Urinary bladder (tissue), 4 donors: ENCODE results near the gene CAB39. TPM values are rescaled to one million over a fixed set of nuclear protein-coding genes. Genes with fewer than 3 reads are reported as not detected.
A peak's percentile ranks its signal among the peaks of the same experiment; 100 is the strongest.

Source experiments
- DNase-seq: peaks from one replicate; pipeline ENCODE4 v3.0.0-alpha.2; 2015; ENCODE audit errors: extremely low spot score
- H3K27ac ChIP-seq: one replicate; pipeline ENCODE4 v1.5.1; 2013; ENCODE audit warnings: low read depth, mild to moderate bottlenecking, moderate library complexity
- H3K36me3 ChIP-seq: one replicate; pipeline ENCODE4 v1.6.1; 2013; ENCODE audit warnings: mild to moderate bottlenecking, moderate library complexity; ENCODE audit not compliant: insufficient read depth
- H3K4me1 ChIP-seq: one replicate; pipeline ENCODE4 v1.6.1; 2013; ENCODE audit warnings: mild to moderate bottlenecking, moderate library complexity; ENCODE audit not compliant: insufficient read depth
- H3K4me3 ChIP-seq: one replicate; pipeline ENCODE4 v1.5.1; 2013; ENCODE audit warnings: low read depth, low read length
- WGBS: extraction: QIAGEN DNeasy Blood & Tissue Kit; methylation state at CpG from one replicate; pipeline ENCODE4 v1.1.7; 2013; 5-methylcytosine and 5-hydroxymethylcytosine counted together
- polyA plus RNA-seq: library from polyadenylated mRNA; stranded (reverse); fragments of 200-250 nt; gene quantifications from one replicate; pipeline ENCODE4 v1.2.3, GENCODE V29; 2013
- total RNA-seq: library from RNA; depleted of rRNA; stranded (reverse); fragments of >200 nt; gene quantifications from one replicate; pipeline ENCODE4 v1.2.3, GENCODE V29; 2014
- donor health status: healthy with polysubstance abuse.
- donor health status: healthy.

The CAB39 gene
- total RNA-seq (90.5 TPM), polyA plus RNA-seq (42.9 TPM)

- under 1% methylated on average over 110 of the region's 110 CpGs for WGBS
- peak within 1 kb of the TSS; percentile 93 for H3K27ac ChIP-seq
- H3K4me3 ChIP-seq, result peak within 1 kb of the TSS; percentile 99
- H3K36me3 ChIP-seq, result no peaks in the 10 kb centered on the region
- no peaks in the 10 kb centered on the region for H3K4me1 ChIP-seq
- peak; percentile 70 for DNase-seq
These were observed at the start of gene CAB39 for GRCh38 chr2:230712443-230713330. Gene CAB39, plus strand, starts transcription at chr2:230712842. Its CDS starts 47,160 bp downstream, at chr2:230760002.

GRCh38 chr2:230664128-230664527 is 48.5 kb upstream of the CAB39 start:
- H3K4me1 ChIP-seq, result no peaks in the 10 kb centered on the region
- DNase-seq, result no peak
- WGBS, result 65% methylated on average over 4 of the region's 4 CpGs

GRCh38 chr2:230664844-230665243 is 47.8 kb upstream of the CAB39 start:
- Histone ChIP-seq H3K36me3 (no peaks in the 10 kb centered on the region), H3K27ac (no peak overlapping the region), H3K4me1 (no peaks in the 10 kb centered on the region), H3K4me3 (no peak overlapping the region)
- no peak for DNase-seq
- WGBS, result 87% methylated on average over 7 of the region's 7 CpGs

More at GRCh38 chr2:230664128-230664527, 48.5 kb upstream of the CAB39 start:
- H3K4me3 ChIP-seq, result no peak overlapping the region
- H3K36me3 ChIP-seq, result no peaks in the 10 kb centered on the region
- no peak overlapping the region for H3K27ac ChIP-seq

- 83% methylated on average over 8 of the region's 8 CpGs for WGBS
- DNase-seq, result no peak
These were observed 47.4 kb upstream of the CAB39 start for GRCh38 chr2:230665263-230665691.

GRCh38 chr2:230666446-230666845 is 46.2 kb upstream of the CAB39 start:
- Histone ChIP-seq H3K4me1 (no peaks in the 10 kb centered on the region), H3K36me3 (no peaks in the 10 kb centered on the region), H3K4me3 (no peak overlapping the region), H3K27ac (no peak overlapping the region)
- 85% methylated on average over 8 of the region's 8 CpGs for WGBS
- no peak for DNase-seq

More at GRCh38 chr2:230665263-230665691, 47.4 kb upstream of the CAB39 start:
- Histone ChIP-seq H3K4me1 (no peaks in the 10 kb centered on the region), H3K4me3 (no peak overlapping the region), H3K27ac (no peak overlapping the region), H3K36me3 (no peaks in the 10 kb centered on the region)

- no peak for DNase-seq
- WGBS, result 70% methylated on average over 9 of the region's 9 CpGs
These were observed 45.5 kb upstream of the CAB39 start for GRCh38 chr2:230666885-230667712.

GRCh38 chr2:230668184-230668938 is 44.3 kb upstream of the CAB39 start:
- 69% methylated on average over 12 of the region's 12 CpGs for whole genome bisulfite sequencing
- H3K27ac ChIP-seq, result no peak overlapping the region
- no peak for DNase-seq

More at GRCh38 chr2:230666885-230667712, 45.5 kb upstream of the CAB39 start:
- no peaks in the 10 kb centered on the region for H3K36me3 ChIP-seq
- no peak overlapping the region for H3K4me3 ChIP-seq
- H3K27ac ChIP-seq, result no peak overlapping the region
- no peaks in the 10 kb centered on the region for H3K4me1 ChIP-seq

GRCh38 chr2:230668939-230669303 is 43.7 kb upstream of the CAB39 start:
- WGBS, result 81% methylated on average over 2 of the region's 2 CpGs
- no peak overlapping the region for H3K4me3 ChIP-seq
- no peak for DNase-seq

More at GRCh38 chr2:230668184-230668938, 44.3 kb upstream of the CAB39 start:
- H3K4me3 ChIP-seq, result no peak overlapping the region
- no peaks in the 10 kb centered on the region for H3K4me1 ChIP-seq
- no peaks in the 10 kb centered on the region for H3K36me3 ChIP-seq

GRCh38 chr2:230669386-230669950 is 43.2 kb upstream of the CAB39 start:
- Histone ChIP-seq H3K36me3 (no peaks in the 10 kb centered on the region), H3K4me3 (no peak overlapping the region), H3K4me1 (no peaks in the 10 kb centered on the region), H3K27ac (no peak overlapping the region)
- no peak for DNase-seq
- WGBS, result 80% methylated on average over 8 of the region's 8 CpGs

More at GRCh38 chr2:230668939-230669303, 43.7 kb upstream of the CAB39 start:
- H3K27ac ChIP-seq, result no peak overlapping the region
- H3K36me3 ChIP-seq, result no peaks in the 10 kb centered on the region
- no peaks in the 10 kb centered on the region for H3K4me1 ChIP-seq

GRCh38 chr2:230671117-230671516 is 41.5 kb upstream of the CAB39 start:
- Histone ChIP-seq H3K4me3 (no peak overlapping the region), H3K27ac (no peak overlapping the region), H3K36me3 (no peaks in the 10 kb centered on the region), H3K4me1 (no peaks in the 10 kb centered on the region)
- DNase-seq, result no peak
- WGBS, result 33% methylated on average over 4 of the region's 4 CpGs

GRCh38 chr2:230672836-230673235 is 39.8 kb upstream of the CAB39 start:
- Histone ChIP-seq H3K4me3 (no peak overlapping the region), H3K27ac (no peak overlapping the region), H3K4me1 (no peaks in the 10 kb centered on the region), H3K36me3 (no peaks in the 10 kb centered on the region)
- DNase-seq, result no peak
- WGBS, result 90% methylated on average over 12 of the region's 12 CpGs

GRCh38 chr2:230674401-230674800 is 38.2 kb upstream of the CAB39 start:
- no peaks in the 10 kb centered on the region for H3K36me3 ChIP-seq
- WGBS, result 82% methylated on average over 2 of the region's 2 CpGs
- H3K4me1 ChIP-seq, result no peaks in the 10 kb centered on the region
- H3K27ac ChIP-seq, result no peak overlapping the region
- H3K4me3 ChIP-seq, result no peak overlapping the region
- no peak for DNase-seq
